HG02642 (cell line): ENCODE results near the gene GLP2R.

Source experiments
- ATAC-seq: cut with Tn5 transposase; IDR thresholded peaks from one replicate; pipeline ENCODE4 v1.9.1; 2021; ENCODE audit warnings: mild to moderate bottlenecking; ENCODE audit not compliant: unreplicated experiment, poor library complexity

GLP2R gene

GRCh38 chr17:9893411-9894012, 67.8 kb downstream of the GLP2R start:
- no peak for ATAC-seq

GRCh38 chr17:9894231-9894630, 68.5 kb downstream of the GLP2R start:
- no peak for ATAC-seq

- no peak for ATAC-seq
Measured at GRCh38 chr17:9895923-9896322, 70.2 kb downstream of the GLP2R start.

GRCh38 chr17:9897372-9897968, 71.7 kb downstream of the GLP2R start:
- no peak for ATAC-seq

GRCh38 chr17:9898812-9899211, 73.1 kb downstream of the GLP2R start:
- ATAC-seq: no peak

GRCh38 chr17:9899280-9900043, 73.7 kb downstream of the GLP2R start:
- no peak for ATAC-seq

GRCh38 chr17:9900044-9900594, 74.4 kb downstream of the GLP2R start:
- ATAC-seq: no peak

GRCh38 chr17:9900784-9901183, 75.1 kb downstream of the GLP2R start:
- ATAC-seq: no peak

- no peak for ATAC-seq
Measured at GRCh38 chr17:9902120-9902519, 76.4 kb downstream of the GLP2R start.

- ATAC-seq: no peak
Measured at GRCh38 chr17:9904277-9905077, 78.8 kb downstream of the GLP2R start.

- no peak for ATAC-seq
Measured at GRCh38 chr17:9905078-9905415, 79.3 kb downstream of the GLP2R start, which contains the start of gene RCVRN. Gene RCVRN, minus strand, starts transcription at chr17:9905271. Its CDS starts 91 bp downstream, at chr17:9905180.

GRCh38 chr17:9905902-9906301, 80.2 kb downstream of the GLP2R start:
- no peak for ATAC-seq

- ATAC-seq: no peak
Measured at GRCh38 chr17:9906616-9907015, 80.9 kb downstream of the GLP2R start.

GRCh38 chr17:9907131-9907530, 81.4 kb downstream of the GLP2R start:
- ATAC-seq: no peak

GRCh38 chr17:9907883-9908648, 82.3 kb downstream of the GLP2R start:
- no peak for ATAC-seq

GRCh38 chr17:9908649-9909042, 82.9 kb downstream of the GLP2R start:
- ATAC-seq: no peak

GRCh38 chr17:9911089-9911488, 85.4 kb downstream of the GLP2R start:
- no peak for ATAC-seq

- no peak for ATAC-seq
Measured at GRCh38 chr17:9912121-9913099, 86.7 kb downstream of the GLP2R start.

- no peak for ATAC-seq
Measured at GRCh38 chr17:9913476-9913875, 87.8 kb downstream of the GLP2R start.
